WERI-Rb-1 (cell line): ENCODE results near the gene PDLIM5.

Source experiments
- DNase-seq: peaks from one replicate; pipeline ENCODE4 v3.0.0-alpha.2; 2020
- H3K27ac ChIP-seq: fragments of 250-450 bp; sonication (Bioruptor Pico); 2 replicates; pipeline ENCODE4 v1.5.1; 2020; ENCODE audit warnings: mild to moderate bottlenecking, moderate library complexity
- H3K27me3 ChIP-seq: fragments of 250-450 bp; sonication (Bioruptor Pico); 2 replicates; pipeline ENCODE4 v1.5.1; 2021; ENCODE audit warnings: mild to moderate bottlenecking, low read depth, moderate library complexity; ENCODE audit not compliant: insufficient read depth, severe bottlenecking
- H3K36me3 ChIP-seq: fragments of 250-450 bp; sonication (Bioruptor Pico); 2 replicates; pipeline ENCODE4 v1.5.1; 2020; ENCODE audit warnings: mild to moderate bottlenecking, moderate library complexity
- H3K4me3 ChIP-seq: 2 replicates; pipeline ENCODE4 v1.5.1; 2011; ENCODE audit warnings: low read depth, mild to moderate bottlenecking, control low read depth, low read length
- H3K9me3 ChIP-seq: fragments of 250-450 bp; sonication (Bioruptor Pico); 2 replicates; pipeline ENCODE4 v1.5.1; 2021; ENCODE audit warnings: mild to moderate bottlenecking, moderate library complexity; ENCODE audit not compliant: severe bottlenecking
- TF ChIP-seq, protein P1 (sequence below): IDR thresholded peaks from 2 replicates; pipeline ENCODE4 v1.5.1; 2011; ENCODE audit warnings: low read depth, mild to moderate bottlenecking, control low read depth, inconsistent platforms, low read length

PDLIM5 gene

DNA sequence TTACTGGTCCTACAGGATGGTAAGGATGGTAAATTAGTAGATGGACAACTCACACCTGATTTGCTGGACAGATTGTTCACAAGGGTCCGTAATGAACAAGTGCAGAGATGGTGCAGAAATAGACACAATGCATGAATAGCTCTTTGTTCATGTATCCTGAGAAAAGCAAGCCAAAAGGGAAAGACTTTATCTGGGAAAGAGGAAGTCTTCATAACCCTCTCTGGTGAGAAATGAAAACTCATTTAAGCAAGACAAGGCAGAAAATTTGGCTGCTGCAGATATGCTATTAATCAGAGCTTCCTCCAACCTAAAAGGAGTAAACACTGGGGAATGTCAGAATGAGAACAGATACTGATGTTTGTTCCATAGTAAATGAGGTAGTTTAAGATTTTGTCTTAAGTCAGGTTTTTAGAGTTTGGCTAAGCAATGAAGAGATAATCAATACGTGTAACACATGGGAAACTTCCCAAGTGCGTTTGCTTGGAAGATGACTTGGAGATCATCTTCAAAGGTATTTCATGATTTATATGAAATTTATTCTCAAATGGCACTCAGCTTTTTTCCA lies 153.6 kb downstream of the PDLIM5 start:
- H3K4me3 ChIP-seq: no peak overlapping the region
- DNase-seq: no peak
- TF ChIP-seq, protein P1, sequence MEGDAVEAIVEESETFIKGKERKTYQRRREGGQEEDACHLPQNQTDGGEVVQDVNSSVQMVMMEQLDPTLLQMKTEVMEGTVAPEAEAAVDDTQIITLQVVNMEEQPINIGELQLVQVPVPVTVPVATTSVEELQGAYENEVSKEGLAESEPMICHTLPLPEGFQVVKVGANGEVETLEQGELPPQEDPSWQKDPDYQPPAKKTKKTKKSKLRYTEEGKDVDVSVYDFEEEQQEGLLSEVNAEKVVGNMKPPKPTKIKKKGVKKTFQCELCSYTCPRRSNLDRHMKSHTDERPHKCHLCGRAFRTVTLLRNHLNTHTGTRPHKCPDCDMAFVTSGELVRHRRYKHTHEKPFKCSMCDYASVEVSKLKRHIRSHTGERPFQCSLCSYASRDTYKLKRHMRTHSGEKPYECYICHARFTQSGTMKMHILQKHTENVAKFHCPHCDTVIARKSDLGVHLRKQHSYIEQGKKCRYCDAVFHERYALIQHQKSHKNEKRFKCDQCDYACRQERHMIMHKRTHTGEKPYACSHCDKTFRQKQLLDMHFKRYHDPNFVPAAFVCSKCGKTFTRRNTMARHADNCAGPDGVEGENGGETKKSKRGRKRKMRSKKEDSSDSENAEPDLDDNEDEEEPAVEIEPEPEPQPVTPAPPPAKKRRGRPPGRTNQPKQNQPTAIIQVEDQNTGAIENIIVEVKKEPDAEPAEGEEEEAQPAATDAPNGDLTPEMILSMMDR: no peak

DNA sequence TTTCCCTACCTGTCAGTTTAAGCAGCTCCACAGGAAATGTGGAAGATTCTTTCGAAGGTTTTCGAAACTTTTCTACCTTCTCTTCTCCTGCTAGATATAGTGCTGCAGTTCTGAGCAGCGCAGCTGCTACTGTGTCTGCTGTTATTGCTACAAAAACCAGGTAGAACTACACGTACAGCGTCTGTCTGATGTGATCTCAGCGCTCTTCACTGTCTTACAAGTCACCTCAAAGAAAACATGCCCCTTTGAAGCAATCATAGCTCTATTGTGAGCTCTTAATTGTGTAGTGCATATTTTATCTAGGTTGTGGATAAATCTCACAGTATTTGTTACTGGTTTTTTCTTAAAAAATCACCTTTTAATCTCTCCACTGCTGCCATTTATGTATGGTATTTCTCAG lies 158.4 kb downstream of the PDLIM5 start:
- TF ChIP-seq, protein P1: no peak
- Histone ChIP-seq H3K9me3 (no peaks in the 10 kb centered on the region), H3K4me3 (no peak overlapping the region), H3K27me3 (no peaks in the 10 kb centered on the region), H3K36me3 (no peaks in the 10 kb centered on the region), H3K27ac (no peak overlapping the region)
- DNase-seq: no peak

More for the DNA sequence above, 153.6 kb downstream of the PDLIM5 start:
- no peaks in the 10 kb centered on the region for H3K27me3 ChIP-seq
- H3K36me3 ChIP-seq: no peaks in the 10 kb centered on the region
- no peaks in the 10 kb centered on the region for H3K9me3 ChIP-seq
- H3K27ac ChIP-seq: no peak overlapping the region

DNA sequence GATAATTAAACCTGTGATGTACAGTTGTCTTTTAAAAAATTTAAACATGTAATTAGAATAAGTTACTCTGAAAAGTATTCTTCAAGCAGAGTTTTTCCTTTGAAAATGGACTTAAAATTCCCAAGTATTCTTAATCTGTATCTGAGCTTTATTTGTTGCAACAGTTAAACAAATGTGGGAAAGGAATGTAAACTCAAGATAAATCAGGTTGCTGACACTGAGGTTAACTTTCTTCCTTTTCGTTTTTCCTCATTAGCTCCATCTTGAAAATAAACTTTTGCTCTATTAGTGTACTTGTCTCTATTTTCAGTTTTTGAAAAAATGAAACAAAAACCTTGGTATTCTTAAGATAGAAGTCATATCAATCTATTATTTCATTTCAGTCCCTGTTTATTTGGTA lies 161.5 kb downstream of the PDLIM5 start:
- TF ChIP-seq, protein P1: no peak
- Histone ChIP-seq H3K27ac (no peak overlapping the region), H3K27me3 (no peaks in the 10 kb centered on the region), H3K9me3 (no peaks in the 10 kb centered on the region), H3K36me3 (no peaks in the 10 kb centered on the region), H3K4me3 (no peak overlapping the region)
- DNase-seq: no peak

DNA sequence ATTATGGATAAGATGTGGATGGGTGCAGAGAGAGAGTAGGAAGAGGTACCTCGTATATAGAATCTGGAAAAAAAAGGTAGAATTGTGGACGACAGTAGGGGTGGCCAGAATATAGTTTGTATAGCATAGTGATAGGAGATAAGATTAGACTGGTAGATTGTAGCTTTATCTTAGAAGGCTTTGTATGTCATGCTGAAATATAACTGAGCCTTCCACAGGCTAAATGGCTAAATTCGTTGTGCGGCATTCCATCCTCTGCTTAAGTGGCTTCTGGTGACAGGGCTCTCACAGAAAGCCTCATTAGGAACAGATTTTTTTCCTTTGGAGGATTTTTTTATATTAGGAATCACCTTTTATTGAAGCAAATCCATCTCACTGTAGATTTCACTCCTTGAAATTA lies 163.7 kb downstream of the PDLIM5 start:
- no peaks in the 10 kb centered on the region for H3K36me3 ChIP-seq
- H3K4me3 ChIP-seq: no peak overlapping the region
- no peak for DNase-seq
- H3K27ac ChIP-seq: no peak overlapping the region
- H3K27me3 ChIP-seq: no peaks in the 10 kb centered on the region
- TF ChIP-seq, protein P1: no peak
- no peaks in the 10 kb centered on the region for H3K9me3 ChIP-seq

DNA sequence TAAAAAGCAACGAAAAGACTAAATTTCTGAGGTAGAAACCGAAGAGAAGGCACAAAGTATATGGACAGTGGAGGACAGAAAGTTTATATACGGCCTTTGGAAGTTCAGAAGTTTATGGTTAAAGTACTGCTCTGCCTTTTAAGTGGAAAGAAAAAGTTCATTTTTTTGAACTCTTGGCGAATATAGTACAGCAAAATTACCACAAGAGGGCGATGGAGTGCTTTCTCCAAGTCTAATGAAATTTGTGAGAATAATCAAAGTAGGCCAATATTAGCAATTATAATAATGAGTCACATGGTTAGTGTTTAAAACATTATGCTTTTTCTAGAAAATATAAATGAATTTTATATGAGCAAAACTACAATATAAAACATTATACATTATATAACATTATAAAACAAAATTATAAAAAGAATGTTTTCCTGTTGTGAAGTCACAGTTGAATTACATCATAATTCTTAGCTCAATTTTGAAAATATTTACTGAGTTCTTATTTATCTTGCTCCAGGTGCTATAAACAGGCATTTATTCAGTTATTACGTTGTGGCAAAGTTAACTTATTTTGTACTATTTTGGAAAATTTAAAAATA lies 169.8 kb downstream of the PDLIM5 start:
- Histone ChIP-seq H3K9me3 (no peaks in the 10 kb centered on the region), H3K36me3 (no peaks in the 10 kb centered on the region), H3K27ac (no peak overlapping the region), H3K4me3 (no peak overlapping the region), H3K27me3 (no peaks in the 10 kb centered on the region)
- TF ChIP-seq, protein P1: peak; percentile 52; the same call in 1 of the 2 replicates
- DNase-seq: peak; percentile 19
